Hematopoietic multipotent progenitor cell treated with erythropoietin and hydrocortisone succinate and interleukin-3 and kit ligand, for 6 days (in vitro differentiated cells): Measurements from ENCODE around the gene NFKBIB.
"Not testable (repeated sequence)": the region's sequence is repeated elsewhere in the genome, so short reads cannot be mapped to it uniquely, and the experiment has no call there.

Experiments used
- DNase-seq: peaks from one replicate; pipeline ENCODE4 v3.0.0-alpha.2; 2015

Gene NFKBIB

GRCh38 chr19:38877781-38878574 lies 21.8 kb upstream of the NFKBIB start, which contains the start of gene RINL:
RINL (minus strand) TSS chr19:38878275; CDS start chr19:38876742, 1,533 bp downstream.
- peak; percentile 73 for DNase-seq

GRCh38 chr19:38878575-38879399 lies 21.0 kb upstream of the NFKBIB start:
- DNase-seq: no peak

GRCh38 chr19:38879400-38879751 lies 20.4 kb upstream of the NFKBIB start:
- DNase-seq: no peak

- DNase-seq: no peak
Observed at GRCh38 chr19:38880076-38880881, 19.5 kb upstream of the NFKBIB start.

GRCh38 chr19:38880882-38881609 lies 18.7 kb upstream of the NFKBIB start:
- DNase-seq: no peak

GRCh38 chr19:38883286-38883685 lies 16.5 kb upstream of the NFKBIB start:
- DNase-seq: no peak

- DNase-seq: not testable (repeated sequence)
Observed at GRCh38 chr19:38884691-38885090, 15.1 kb upstream of the NFKBIB start.

GRCh38 chr19:38888876-38889275 lies 10.9 kb upstream of the NFKBIB start:
- DNase-seq: no peak

- DNase-seq: no peak
Observed at GRCh38 chr19:38889803-38890202, 10.0 kb upstream of the NFKBIB start.

- DNase-seq: no peak
Observed at GRCh38 chr19:38890686-38891085, 9.1 kb upstream of the NFKBIB start.

GRCh38 chr19:38891771-38892170 lies 8.0 kb upstream of the NFKBIB start:
- no peak for DNase-seq

GRCh38 chr19:38892841-38893240 lies 6.9 kb upstream of the NFKBIB start:
- DNase-seq: no peak

- no peak for DNase-seq
Observed at GRCh38 chr19:38893341-38893771, 6.4 kb upstream of the NFKBIB start.

GRCh38 chr19:38894968-38895367 lies 4.8 kb upstream of the NFKBIB start:
- no peak for DNase-seq

- DNase-seq: peak; percentile 29
Observed at GRCh38 chr19:38898788-38899446, 852 bp upstream of the NFKBIB start.

GRCh38 chr19:38900202-38900629 lies 447 bp downstream of the NFKBIB start:
- DNase-seq: no peak

GRCh38 chr19:38900743-38901190 lies 998 bp downstream of the NFKBIB start:
- no peak for DNase-seq

- DNase-seq: no peak
Observed at GRCh38 chr19:38901683-38902082, 1.9 kb downstream of the NFKBIB start.

- no peak for DNase-seq
Observed at GRCh38 chr19:38904581-38905539, 5.1 kb downstream of the NFKBIB start.

- DNase-seq: no peak
Observed at GRCh38 chr19:38905620-38906019, 5.9 kb downstream of the NFKBIB start.

- DNase-seq: no peak
Observed at GRCh38 chr19:38907227-38907626, 7.5 kb downstream of the NFKBIB start.
